Cardiac fibroblast (primary cell): ENCODE data around the gene CHSY1.
A peak's percentile ranks its signal among the peaks of the same experiment; 100 is the strongest.
"Not testable (repeated sequence)": the region's sequence is repeated elsewhere in the genome, so short reads cannot be mapped to it uniquely, and the experiment has no call there.

ENCODE experiments used
- DNase-seq, 2 donors: peaks; one replicate each; pipeline versions ENCODE4 v3.0.0 to v3.0.0-alpha.2; 2010; ENCODE audit warnings: low read depth in 2 of 2
- H3K4me3 ChIP-seq, 2 donors: replicated peaks in 1 of 2; 1 replicate in 1 of 2; 2 replicates in 1 of 2; pipeline ENCODE4 v1.5.1; 2011; ENCODE audit warnings: low read depth in 2 of 2, low read length in 2 of 2, mild to moderate bottlenecking in 2 of 2, moderate library complexity in 1 of 2
- CTCF ChIP-seq: IDR thresholded peaks from one replicate; pipeline ENCODE4 v1.5.1; 2011; ENCODE audit warnings: low read depth, mild to moderate bottlenecking, low read length, inconsistent platforms

The CHSY1 gene

DNA sequence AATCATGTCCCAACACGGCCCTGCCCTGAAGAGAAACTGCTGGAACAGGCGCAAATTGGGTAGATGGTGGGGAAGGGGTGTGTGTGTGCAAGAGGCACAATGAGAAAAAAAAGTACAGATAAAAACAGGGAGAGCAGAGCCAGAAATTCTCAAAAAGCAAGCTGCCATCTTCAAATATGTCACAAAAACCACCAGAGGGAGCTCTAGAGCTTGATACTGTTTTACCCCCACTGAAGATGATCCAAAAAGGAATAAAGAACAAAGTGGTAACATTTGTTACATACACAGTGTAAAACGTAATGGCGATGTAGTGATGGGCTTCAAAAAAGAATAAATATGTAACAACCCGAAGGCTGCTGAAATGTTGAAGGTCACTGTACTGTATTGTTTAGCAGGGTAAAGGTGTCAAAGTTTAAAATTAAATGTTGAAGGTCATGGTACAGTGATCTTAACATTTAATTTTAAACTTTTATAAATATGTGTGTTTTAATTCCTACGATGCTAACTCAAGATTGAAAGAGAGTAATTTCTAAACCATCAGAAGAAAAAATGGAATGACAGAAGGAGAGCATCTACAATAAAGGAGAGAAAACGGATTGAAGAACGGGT lies 37.2 kb upstream of the CHSY1 start:
- peak; percentile 71 to 76 for DNase-seq
- H3K4me3 ChIP-seq = no peak overlapping the region
- TF ChIP-seq CTCF = peak; percentile 63

- DNase-seq = not testable (repeated sequence)
Measured at GRCh38 chr15:101287342-101287741, 35.5 kb upstream of the CHSY1 start.

GRCh38 chr15:101286471-101287114 lies 34.7 kb upstream of the CHSY1 start:
- no peak for TF ChIP-seq CTCF
- H3K4me3 ChIP-seq = no peak overlapping the region
- no peak for DNase-seq

More at GRCh38 chr15:101287342-101287741, 35.5 kb upstream of the CHSY1 start:
- not testable (repeated sequence) for H3K4me3 ChIP-seq

GRCh38 chr15:101283931-101284330 lies 32.1 kb upstream of the CHSY1 start:
- DNase-seq = no peak
- no peak for TF ChIP-seq CTCF
- no peak overlapping the region for H3K4me3 ChIP-seq

DNA sequence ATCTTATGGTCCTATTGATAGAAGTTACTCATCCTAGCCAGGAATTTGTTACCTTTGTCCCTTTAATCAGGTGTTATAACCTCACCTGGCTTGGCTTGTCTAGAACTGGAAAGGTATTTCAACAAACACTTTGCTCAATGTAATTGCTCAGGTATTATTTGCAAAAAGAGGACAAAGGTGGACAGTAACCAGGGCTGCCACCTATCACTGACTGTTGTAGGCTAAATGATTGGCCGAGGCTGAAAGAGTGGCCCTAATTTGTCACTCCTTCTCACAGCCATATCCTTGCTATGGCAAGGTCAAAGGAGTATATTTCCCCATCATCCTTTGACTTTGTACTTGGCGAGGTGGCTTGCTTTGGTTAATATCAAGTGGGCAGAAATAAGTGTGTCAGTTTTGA lies 28.2 kb upstream of the CHSY1 start:
- no peak for TF ChIP-seq CTCF
- no peak for DNase-seq
- no peak overlapping the region for H3K4me3 ChIP-seq

GRCh38 chr15:101277943-101278564 lies 26.2 kb upstream of the CHSY1 start:
- peak overlapping the region; percentile 49 for H3K4me3 ChIP-seq
- DNase-seq = no peak
- no peak for TF ChIP-seq CTCF

GRCh38 chr15:101277038-101277822 lies 25.4 kb upstream of the CHSY1 start, which contains the start of gene SELENOS:
TSS of gene SELENOS (minus strand) at chr15:101277485. CDS start at chr15:101277417, 68 bp downstream.
- DNase-seq = peak; percentile 88 to 95
- no peak for TF ChIP-seq CTCF
- H3K4me3 ChIP-seq = peak within 1 kb of the TSS; percentile 77 to 93
